Lung (tissue), 12 donors: Measurements from ENCODE around the gene ICE1. TPM values are rescaled to one million over a fixed set of nuclear protein-coding genes. Genes with fewer than 3 reads are reported as not detected.

Source experiments
- ATAC-seq: fragments of 200-7000 bp; cut with Tn5 transposase; one replicate; pipeline ENCODE4 v1.9.1; 2020; ENCODE audit warnings: moderate number of reproducible peaks; ENCODE audit not compliant: insufficient read depth, low FRiP score
- DNase-seq, 3 donors: peaks; one replicate each; pipeline ENCODE4 v3.0.0-alpha.2; 2013 to 2017
- H3K27ac ChIP-seq, 2 donors: one replicate each; pipeline ENCODE4 v1.5.1; 2013; ENCODE audit warnings: mild to moderate bottlenecking in 2 of 2, moderate library complexity in 2 of 2, control low read depth in 1 of 2, inconsistent platforms in 1 of 2, low read depth in 1 of 2, low read length in 1 of 2
- H3K27me3 ChIP-seq, 3 donors: one replicate each; pipeline ENCODE4 v1.5.1; 2013; ENCODE audit warnings: low read length in 2 of 3; ENCODE audit not compliant: control insufficient read depth in 3 of 3, insufficient read depth in 3 of 3
- H3K36me3 ChIP-seq, 4 donors: one replicate each; pipeline ENCODE4 v1.5.1; 2013; ENCODE audit warnings: low read length in 4 of 4, mild to moderate bottlenecking in 1 of 4, moderate library complexity in 1 of 4; ENCODE audit not compliant: control insufficient read depth in 4 of 4, insufficient read depth in 4 of 4
- H3K4me1 ChIP-seq, 5 donors: one replicate each; pipeline ENCODE4 v1.5.1; 2013; ENCODE audit warnings: low read length in 5 of 5, mild to moderate bottlenecking in 2 of 5, moderate library complexity in 1 of 5; ENCODE audit not compliant: control insufficient read depth in 5 of 5, insufficient read depth in 5 of 5
- H3K4me3 ChIP-seq: one replicate; pipeline ENCODE4 v1.5.1; 2013; ENCODE audit warnings: mild to moderate bottlenecking, control low read depth, moderate library complexity
- H3K9ac ChIP-seq, 2 donors: one replicate each; pipeline ENCODE4 v1.5.1; 2013; ENCODE audit warnings: low read length in 2 of 2, control low read depth in 1 of 2; ENCODE audit not compliant: insufficient read depth in 1 of 2
- H3K9me3 ChIP-seq, 4 donors: one replicate each; pipeline ENCODE4 v1.5.1; 2013; ENCODE audit warnings: low read length in 3 of 4, mild to moderate bottlenecking in 1 of 4, moderate library complexity in 1 of 4; ENCODE audit not compliant: control insufficient read depth in 4 of 4, insufficient read depth in 3 of 4
- CTCF ChIP-seq: IDR thresholded peaks from 2 replicates; pipeline ENCODE4 v1.5.1; 2012; ENCODE audit warnings: mild to moderate bottlenecking; ENCODE audit errors: control extremely low read depth, extremely low read depth
- WGBS, 2 donors: extraction: QIAGEN DNeasy Blood & Tissue Kit; methylation state at CpG; one replicate each; pipeline ENCODE4 v1.1.7; 2013; 5-methylcytosine and 5-hydroxymethylcytosine counted together
- polyA plus RNA-seq, 2 donors: library from polyadenylated mRNA; stranded (reverse); fragments of 200-250 nt; gene quantifications; one replicate each; pipeline ENCODE4 v1.2.1, GENCODE V29; 2013
- total RNA-seq, 2 donors: library from RNA; depleted of rRNA in 1 of 2; stranded (reverse); fragments of >200 nt in 1 of 2; gene quantifications; one replicate each; pipeline ENCODE4 v1.2.1, GENCODE V29; 2014 to 2021
- donor health status: control.
- donor health status: control.
- donor health status: Bipolar disorder and iron deficiency.
- donor health status: healthy.
- donor health status: DM: yes; HTN: yes; CAD: no.

ICE1 gene
- total and polyA plus RNA-seq, 4 donors, result 4.9 to 33.3 (median 14.8) TPM

- DNase-seq (no peak), ATAC-seq (no peak)
- Histone ChIP-seq H3K36me3 (peaks cover 4 to 10% (median 8%) of the 10 kb centered on the region in 4 donors), H3K9me3 (peaks cover 0 to 2% (median 0%) of the 10 kb centered on the region in 4 donors), H3K27ac (no peak overlapping the region), H3K27me3 (no peaks in the 10 kb centered on the region), H3K4me3 (no peak overlapping the region), H3K4me1 (peaks cover 0 to 4% (median 0%) of the 10 kb centered on the region in 5 donors), H3K9ac (no peak overlapping the region)
- no peak for TF ChIP-seq CTCF
- 73 to 85% methylated on average over 5 of the region's 5 CpGs for WGBS, 2 donors
Measured at GRCh38 chr5:5483880-5484598, 61.6 kb downstream of the ICE1 start.

DNA sequence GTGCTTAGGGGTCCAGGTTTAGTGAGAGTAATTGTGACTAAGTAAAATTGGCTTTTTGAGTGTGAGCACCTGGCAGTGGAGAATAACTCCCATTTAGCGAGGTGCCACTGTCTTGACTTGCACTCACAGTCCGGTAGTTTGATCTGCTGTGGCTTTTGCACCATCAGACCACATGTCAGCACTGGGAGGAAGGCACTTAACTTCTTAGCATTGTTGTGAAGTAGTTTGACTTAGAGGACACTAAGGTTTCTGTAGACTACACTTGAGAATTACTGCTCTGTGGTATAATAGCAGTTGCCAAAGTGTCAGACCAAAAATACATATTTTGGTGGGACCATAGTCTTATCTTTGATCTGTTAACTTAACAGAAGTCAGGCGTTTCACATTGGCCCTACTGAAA, 63.6 kb downstream of the ICE1 start:
- Histone ChIP-seq H3K36me3 (peaks cover 2 to 11% (median 9%) of the 10 kb centered on the region in 4 donors), H3K9me3 (peaks cover 0 to 2% (median 0%) of the 10 kb centered on the region in 4 donors), H3K27me3 (no peaks in the 10 kb centered on the region), H3K27ac (no peak overlapping the region), H3K9ac (no peak overlapping the region), H3K4me1 (peaks cover 0 to 4% (median 0%) of the 10 kb centered on the region in 5 donors), H3K4me3 (no peak overlapping the region)
- WGBS, 2 donors, result 80 to 82% methylated on average over 3 of the region's 3 CpGs
- TF ChIP-seq CTCF, result no peak
- ATAC-seq, result no peak
- no peak for DNase-seq

DNA sequence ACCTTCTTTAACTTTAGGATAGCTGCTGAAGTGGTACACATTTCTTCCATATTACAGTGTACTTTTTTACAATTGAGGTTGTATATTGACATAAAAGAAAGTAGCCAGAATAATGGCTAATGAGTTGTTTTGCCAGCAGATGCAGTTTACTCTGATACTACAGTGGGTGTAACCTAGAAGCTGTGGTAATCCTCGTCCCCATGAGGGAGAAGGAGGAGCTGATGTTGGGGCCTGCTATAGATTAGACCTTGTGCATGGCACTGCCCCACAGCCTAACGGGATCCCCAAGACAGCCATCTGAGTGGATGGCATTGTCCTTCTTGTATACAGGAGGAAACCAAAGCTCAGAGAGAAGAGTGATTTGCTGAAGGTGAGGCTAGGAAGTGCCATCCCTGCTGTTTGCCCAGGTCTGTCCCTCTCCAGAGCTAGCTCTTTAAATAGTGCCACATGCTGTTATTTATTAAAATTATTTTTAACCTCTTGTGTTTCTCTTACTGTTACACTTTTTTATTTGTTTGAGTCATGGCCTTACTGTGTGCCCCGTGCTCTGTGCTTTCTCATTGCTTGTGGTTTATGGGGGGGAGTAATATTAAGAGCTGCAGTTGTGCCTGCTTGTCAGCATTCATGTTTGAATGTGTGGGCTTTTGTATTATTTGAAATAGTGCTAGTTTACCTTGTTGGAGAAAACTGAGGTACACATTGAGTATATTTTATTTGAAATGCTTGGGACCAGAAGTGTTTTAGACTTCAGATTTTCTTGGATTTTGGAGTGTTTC, 65.3 kb downstream of the ICE1 start:
- Histone ChIP-seq H3K9me3 (no peaks in the 10 kb centered on the region), H3K4me3 (no peak overlapping the region), H3K4me1 (peaks cover 0 to 4% (median 0%) of the 10 kb centered on the region in 5 donors), H3K9ac (no peak overlapping the region), H3K36me3 (peaks cover 2 to 11% (median 9%) of the 10 kb centered on the region in 4 donors), H3K27me3 (no peaks in the 10 kb centered on the region), H3K27ac (no peak overlapping the region)
- WGBS, 2 donors, result 79 to 82% methylated on average over 3 of the region's 3 CpGs
- ATAC-seq (no peak), DNase-seq (no peak)
- TF ChIP-seq CTCF, result no peak
